ENCODE results near the gene HOXB5. TPM values are rescaled to one million over a fixed set of nuclear protein-coding genes. Genes with fewer than 3 reads are reported as not detected.

HOXB5 gene
- total and polyA plus RNA-seq, 2 donors, result 0.16 to 1.2 TPM

DNA sequence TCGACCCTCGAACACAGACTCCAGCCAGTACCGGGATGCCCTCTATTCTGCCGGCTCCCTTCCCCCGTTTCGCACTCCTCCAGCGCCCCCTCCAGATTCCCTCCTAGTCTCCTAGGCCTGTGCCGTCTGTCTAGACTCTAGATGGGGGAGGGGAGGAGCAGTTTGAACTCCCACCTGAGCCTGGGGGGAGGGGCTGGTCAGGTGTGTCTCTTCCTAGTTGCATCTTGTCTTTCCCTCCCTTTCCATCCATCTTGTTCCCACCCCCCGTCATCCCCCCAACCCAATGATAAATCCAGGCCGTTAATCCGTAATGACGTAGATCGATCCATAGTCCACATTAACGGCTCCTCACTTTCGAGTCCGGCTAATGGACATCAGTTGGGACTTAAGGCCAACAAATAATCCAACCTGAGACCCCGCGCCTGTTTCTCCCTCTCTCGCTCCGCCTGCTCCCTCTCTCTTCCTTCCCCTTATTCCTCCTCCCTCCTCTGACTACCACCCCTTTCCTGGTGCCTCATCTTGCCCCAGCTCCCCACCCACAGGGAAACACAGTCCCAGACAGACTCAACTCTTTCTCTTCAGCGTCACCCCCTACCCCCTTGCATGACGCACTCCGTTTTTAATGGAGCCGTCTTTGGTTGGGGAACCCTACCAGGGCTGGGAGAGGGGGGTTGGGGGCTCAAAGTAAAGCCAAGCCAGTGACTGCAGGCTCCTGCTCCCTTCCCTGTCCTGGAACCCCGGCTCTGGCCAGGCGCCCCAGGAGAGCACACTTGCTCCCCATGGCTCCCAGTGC, 3.4 kb upstream of the HOXB5 start:
- H3K4me3 ChIP-seq (ENCODE audit: low read depth, low read length), result peak overlapping the region; percentile 36
- WGBS, result 17% methylated on average over 26 of the region's 26 CpGs
- DNase-seq (ENCODE audit: extremely low spot score), result no peak
- H3K36me3 ChIP-seq (ENCODE audit: insufficient read depth), result no peaks in the 10 kb centered on the region
- no peaks in the 10 kb centered on the region for H3K4me1 ChIP-seq (ENCODE audit: insufficient read depth)
- no peak overlapping the region for H3K27ac ChIP-seq (ENCODE audit: low read depth)

DNA sequence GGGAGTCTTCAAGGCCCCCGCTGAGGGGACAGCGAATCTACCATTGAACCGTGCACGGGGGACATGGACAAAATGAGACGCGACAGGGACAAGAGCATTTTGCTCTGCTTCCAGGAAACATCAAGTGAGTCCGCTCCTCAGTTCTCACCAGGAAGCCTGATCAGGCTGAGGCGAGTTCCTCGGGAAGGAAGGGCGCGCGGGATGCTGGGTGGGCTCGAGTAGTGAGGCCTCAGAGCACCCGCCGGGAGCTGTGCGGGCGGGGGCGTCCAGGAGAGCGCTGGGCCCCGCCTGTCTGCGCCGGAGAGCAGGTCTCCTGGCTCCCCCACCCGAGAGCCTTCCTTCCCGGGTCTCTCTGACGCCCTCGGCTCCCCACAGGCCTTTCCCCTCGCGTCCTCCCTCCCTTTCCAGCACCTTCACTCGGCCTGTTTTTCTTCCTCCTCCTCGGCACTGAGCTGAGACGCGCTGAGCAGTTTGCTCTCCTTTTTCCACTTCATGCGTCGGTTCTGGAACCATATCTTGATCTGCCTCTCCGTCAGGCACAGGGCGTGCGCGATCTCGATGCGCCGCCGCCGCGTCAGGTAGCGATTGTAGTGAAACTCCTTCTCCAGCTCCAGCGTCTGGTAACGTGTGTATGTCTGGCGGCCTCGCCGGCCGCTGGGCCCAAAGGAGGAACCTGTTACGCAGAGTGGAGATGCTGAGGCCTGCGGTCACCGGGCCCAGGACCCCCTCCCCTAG, 2.6 kb upstream of the HOXB5 start:
- 22% methylated on average over 54 of the region's 54 CpGs for WGBS
- Histone ChIP-seq H3K27ac (ENCODE audit: low read depth) (no peak overlapping the region), H3K4me1 (ENCODE audit: insufficient read depth) (no peaks in the 10 kb centered on the region), H3K36me3 (ENCODE audit: insufficient read depth) (no peaks in the 10 kb centered on the region), H3K4me3 (ENCODE audit: low read depth, low read length) (no peak overlapping the region)
- no peak for DNase-seq (ENCODE audit: extremely low spot score)

- Histone ChIP-seq H3K4me3 (ENCODE audit: low read depth, low read length) (no peak overlapping the region), H3K27ac (ENCODE audit: low read depth) (no peak overlapping the region), H3K36me3 (ENCODE audit: insufficient read depth) (no peaks in the 10 kb centered on the region), H3K4me1 (ENCODE audit: insufficient read depth) (no peaks in the 10 kb centered on the region)
- 44% methylated on average over 25 of the region's 25 CpGs for WGBS
- DNase-seq (ENCODE audit: extremely low spot score), result no peak
These were observed 1.9 kb upstream of the HOXB5 start for GRCh38 chr17:48595278-48595999.

GRCh38 chr17:48594538-48595277, 1.1 kb upstream of the HOXB5 start:
- Histone ChIP-seq H3K36me3 (ENCODE audit: insufficient read depth) (no peaks in the 10 kb centered on the region), H3K27ac (ENCODE audit: low read depth) (no peak overlapping the region), H3K4me1 (ENCODE audit: insufficient read depth) (no peaks in the 10 kb centered on the region), H3K4me3 (ENCODE audit: low read depth, low read length) (no peak overlapping the region)
- no peak for DNase-seq (ENCODE audit: extremely low spot score)
- WGBS, result 43% methylated on average over 25 of the region's 25 CpGs

DNA sequence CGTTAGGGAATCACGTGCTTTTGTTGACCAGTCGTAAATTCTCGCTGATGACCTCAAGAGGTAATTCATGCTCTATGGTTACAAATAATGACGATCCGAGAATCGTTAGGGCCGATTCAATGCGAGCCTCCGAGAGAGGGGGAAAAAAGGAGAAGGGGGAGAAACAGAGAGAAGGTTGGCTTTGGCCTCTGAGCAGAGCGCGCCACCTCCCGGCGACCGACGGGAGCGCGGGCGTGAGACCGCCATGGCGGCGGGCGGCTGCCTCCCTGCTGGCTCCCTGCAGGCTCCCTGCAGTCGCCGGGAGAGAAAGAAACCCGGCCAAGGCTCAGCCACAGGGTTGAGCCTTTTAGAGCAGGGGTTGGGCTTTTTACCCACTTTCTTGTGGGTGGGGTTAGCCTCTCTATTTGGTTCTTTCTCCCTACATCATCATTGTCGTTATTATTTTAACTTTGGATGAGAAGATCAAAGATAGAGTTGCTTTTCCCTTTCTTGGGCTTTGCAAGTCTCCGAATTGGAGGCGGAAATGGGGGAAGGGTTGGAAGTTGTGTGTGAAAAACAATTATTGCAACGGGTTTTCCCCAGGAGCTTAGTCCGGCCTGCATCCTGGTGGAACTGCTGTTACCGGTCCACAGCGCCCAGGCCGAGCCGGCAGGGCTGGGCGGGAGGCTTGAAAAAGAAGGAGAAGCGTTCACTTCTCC, 410 bp upstream of the HOXB5 start:
- Histone ChIP-seq H3K4me1 (ENCODE audit: insufficient read depth) (no peaks in the 10 kb centered on the region), H3K4me3 (ENCODE audit: low read depth, low read length) (no peak overlapping the region), H3K36me3 (ENCODE audit: insufficient read depth) (no peaks in the 10 kb centered on the region), H3K27ac (ENCODE audit: low read depth) (no peak overlapping the region)
- WGBS, result 13% methylated on average over 37 of the region's 37 CpGs
- DNase-seq (ENCODE audit: extremely low spot score), result no peak

DNA sequence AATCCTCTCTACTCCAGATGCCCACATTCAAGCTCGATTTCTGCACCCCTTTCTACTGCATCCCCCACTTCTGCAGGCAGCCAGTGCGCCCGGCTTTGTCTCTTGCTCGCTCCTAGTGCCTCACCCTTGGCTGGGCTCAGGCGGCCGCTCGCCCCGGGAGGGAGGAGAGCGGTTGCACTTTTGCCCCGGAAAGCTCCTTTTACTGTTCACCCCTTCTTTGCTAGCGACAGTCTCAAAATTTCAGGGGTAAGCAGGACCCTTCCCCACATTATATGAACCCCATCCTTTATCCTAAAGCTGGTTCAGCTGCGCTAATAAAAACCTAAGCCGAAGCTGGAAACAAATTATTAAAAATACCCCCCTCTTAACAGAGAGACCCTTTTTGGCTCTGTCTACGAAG, 1.0 kb downstream of the HOXB5 start:
- 18% methylated on average over 14 of the region's 14 CpGs for WGBS
- H3K4me3 ChIP-seq (ENCODE audit: low read depth, low read length), result no peak overlapping the region
- no peak for DNase-seq (ENCODE audit: extremely low spot score)

GRCh38 chr17:48592057-48592514, 1.5 kb downstream of the HOXB5 start:
- no peak for DNase-seq (ENCODE audit: extremely low spot score)
- no peaks in the 10 kb centered on the region for H3K36me3 ChIP-seq (ENCODE audit: insufficient read depth)
- no peak overlapping the region for H3K27ac ChIP-seq (ENCODE audit: low read depth)
- WGBS, result 32% methylated on average over 33 of the region's 33 CpGs
- no peaks in the 10 kb centered on the region for H3K4me1 ChIP-seq (ENCODE audit: insufficient read depth)
- no peak overlapping the region for H3K4me3 ChIP-seq (ENCODE audit: low read depth, low read length)

More for the DNA sequence above, 1.0 kb downstream of the HOXB5 start:
- Histone ChIP-seq H3K27ac (ENCODE audit: low read depth) (no peak overlapping the region), H3K36me3 (ENCODE audit: insufficient read depth) (no peaks in the 10 kb centered on the region), H3K4me1 (ENCODE audit: insufficient read depth) (no peaks in the 10 kb centered on the region)

- H3K4me1 ChIP-seq (ENCODE audit: insufficient read depth), result no peaks in the 10 kb centered on the region
- no peaks in the 10 kb centered on the region for H3K36me3 ChIP-seq (ENCODE audit: insufficient read depth)
- H3K27ac ChIP-seq (ENCODE audit: low read depth), result no peak overlapping the region
- WGBS, result 89% methylated on average over 10 of the region's 10 CpGs
- no peak for DNase-seq (ENCODE audit: extremely low spot score)
- H3K4me3 ChIP-seq (ENCODE audit: low read depth, low read length), result no peak overlapping the region
These were observed 2.1 kb downstream of the HOXB5 start for GRCh38 chr17:48591255-48592056.

- Histone ChIP-seq H3K4me3 (ENCODE audit: low read depth, low read length) (no peak overlapping the region), H3K27ac (ENCODE audit: low read depth) (no peak overlapping the region), H3K36me3 (ENCODE audit: insufficient read depth) (no peaks in the 10 kb centered on the region), H3K4me1 (ENCODE audit: insufficient read depth) (no peaks in the 10 kb centered on the region)
- DNase-seq (ENCODE audit: extremely low spot score), result no peak
These were observed 2.9 kb downstream of the HOXB5 start for GRCh38 chr17:48590607-48591161.

GRCh38 chr17:48589831-48590606, 3.6 kb downstream of the HOXB5 start, which contains the start of gene HOXB3:
TSS of gene HOXB3 (minus strand) at chr17:48590241. CDS start at chr17:48552474, 37,767 bp downstream.
- Histone ChIP-seq H3K27ac (ENCODE audit: low read depth) (no peak within 1 kb of the TSS), H3K4me3 (ENCODE audit: low read depth, low read length) (no peak within 1 kb of the TSS), H3K4me1 (ENCODE audit: insufficient read depth) (no peaks in the 10 kb centered on the region), H3K36me3 (ENCODE audit: insufficient read depth) (no peaks in the 10 kb centered on the region)
- no peak for DNase-seq (ENCODE audit: extremely low spot score)
- 48% methylated on average over 23 of the region's 23 CpGs for WGBS

GRCh38 chr17:48589060-48589830, 4.3 kb downstream of the HOXB5 start:
- WGBS, result 29% methylated on average over 10 of the region's 10 CpGs
- no peaks in the 10 kb centered on the region for H3K4me1 ChIP-seq (ENCODE audit: insufficient read depth)
- H3K27ac ChIP-seq (ENCODE audit: low read depth), result no peak overlapping the region
- no peak overlapping the region for H3K4me3 ChIP-seq (ENCODE audit: low read depth, low read length)
- H3K36me3 ChIP-seq (ENCODE audit: insufficient read depth), result no peaks in the 10 kb centered on the region
- no peak for DNase-seq (ENCODE audit: extremely low spot score)

All from urinary bladder (tissue), 4 donors.